K562 (cell line): ENCODE data around the gene MYRIP. TPM values are rescaled to one million over a fixed set of nuclear protein-coding genes. Genes with fewer than 3 reads are reported as not detected.

Experiments
- BHLHE40 ChIP-seq: IDR thresholded peaks from 2 replicates; pipeline ENCODE4 v1.6.1; 2011; ENCODE audit warnings: low read length, improper control_type of control experiment
- CGGBP1 ChIP-seq: fragments of 250-450 bp; sonication (Bioruptor Pico); IDR thresholded peaks from 2 replicates; pipeline ENCODE4 v1.9.0; 2021; ENCODE audit warnings: mild to moderate bottlenecking
- CREM ChIP-seq: IDR thresholded peaks from 2 replicates; pipeline ENCODE4 v1.6.1; 2014; ENCODE audit warnings: antibody characterized with exemption, low read depth
- DLX4 ChIP-seq: fragments of 250-450 bp; sonication (Bioruptor Pico); IDR thresholded peaks from 2 replicates; pipeline ENCODE4 v1.6.1; 2021; ENCODE audit warnings: mild to moderate bottlenecking
- ELF2 ChIP-seq: fragments of 250-450 bp; sonication (Bioruptor Pico); IDR thresholded peaks from 2 replicates; pipeline ENCODE4 v1.5.0; 2021; ENCODE audit warnings: mild to moderate bottlenecking
- HDAC1 ChIP-seq, 2 experiments: fragments of 450-650 bp; IDR thresholded peaks; 2 replicates each; pipeline ENCODE4 v1.6.1; 2016 to 2017; ENCODE audit warnings: inconsistent platforms in 1 of 2, mild to moderate bottlenecking in 1 of 2, moderate library complexity in 1 of 2
- HEY1 ChIP-seq: fragments of 250-450 bp; sonication (Bioruptor Pico); IDR thresholded peaks from 2 replicates; pipeline ENCODE4 v1.5.0; 2020; ENCODE audit warnings: mild to moderate bottlenecking, moderate library complexity, borderline replicate concordance
- JUND ChIP-seq, 2 experiments: IDR thresholded peaks; 2 replicates in 1 of 2; 3 replicates in 1 of 2; pipeline ENCODE4 v1.6.1; 2011; ENCODE audit warnings: borderline replicate concordance in 2 of 2, low read depth in 2 of 2, low read length in 2 of 2, improper control_type of control experiment in 1 of 2, missing biosample characterization in 1 of 2, missing genetic modification characterization in 1 of 2, missing genetic modification reagents in 1 of 2
- POLR2A ChIP-seq: fragments of 450-650 bp; conservative IDR thresholded peaks from 2 replicates; pipeline ENCODE4 v1.6.1; 2016
- RAD21 ChIP-seq, 2 experiments: fragments of 250-450 bp in 1 of 2; fragments of 450-650 bp in 1 of 2; sonication (Bioruptor Pico) in 1 of 2; formaldehyde crosslinking in 1 of 2; IDR thresholded peaks in 1 of 2; conservative IDR thresholded peaks in 1 of 2; 2 replicates each; pipeline versions ENCODE4 v1.4.0 to v1.8.0; 2020 to 2022; ENCODE audit warnings: mild to moderate bottlenecking in 2 of 2, moderate library complexity in 1 of 2
- RFX5 ChIP-seq: IDR thresholded peaks from 2 replicates; pipeline ENCODE4 v1.6.1; 2011; ENCODE audit warnings: low read depth, mild to moderate bottlenecking, improper control_type of control experiment, low read length
- SIRT6 ChIP-seq: IDR thresholded peaks from one replicate; pipeline ENCODE4 v1.6.1; 2012; ENCODE audit warnings: low read depth, mild to moderate bottlenecking, control low read depth, inconsistent platforms, low read length, moderate library complexity
- STAG1 ChIP-seq: sonication (generic); formaldehyde crosslinking; IDR thresholded peaks from 2 replicates; pipeline ENCODE4 v1.5.0; 2020; ENCODE audit warnings: missing genetic modification reagents, borderline replicate concordance
- TBP ChIP-seq: optimal IDR thresholded peaks from 2 replicates; pipeline ENCODE3; 2011; ENCODE audit warnings: low read depth, low read length, improper control_type of control experiment
- ZC3H8 ChIP-seq: fragments of 450-650 bp; IDR thresholded peaks from 2 replicates; pipeline ENCODE4 v1.6.1; 2017
- ZFPM2 ChIP-seq: fragments of 250-450 bp; sonication (Bioruptor Pico); IDR thresholded peaks from 2 replicates; pipeline ENCODE4 v1.5.1; 2022; ENCODE audit warnings: mild to moderate bottlenecking
- ZNF253 ChIP-seq: fragments of 250-450 bp; sonication (Bioruptor Pico); conservative IDR thresholded peaks from 2 replicates; pipeline ENCODE4 v1.6.1; 2021; ENCODE audit warnings: mild to moderate bottlenecking
- ZNF76 ChIP-seq: fragments of 250-450 bp; sonication (Bioruptor Pico); IDR thresholded peaks from 2 replicates; pipeline ENCODE4 v1.4.0; 2020; ENCODE audit warnings: mild to moderate bottlenecking, moderate library complexity, borderline replicate concordance
- ZNF77 ChIP-seq: fragments of 250-450 bp; sonication (Bioruptor Pico); IDR thresholded peaks from 2 replicates; pipeline ENCODE4 v1.5.0; 2020
- ZZZ3 ChIP-seq: fragments of 450-650 bp; IDR thresholded peaks from 2 replicates; pipeline ENCODE4 v1.6.1; 2016; ENCODE audit warnings: antibody characterized with exemption, mild to moderate bottlenecking, moderate library complexity
- polyA plus RNA-seq, 8 experiments: library from polyadenylated mRNA; depleted of rRNA in 4 of 8; stranded (reverse) in 5 of 8; unstranded in 3 of 8; fragments of >200 nt; fragmentation: Nextera tagmentation in 2 of 8; fragmentation: Illumina TruSeq in 1 of 8; extraction: Ambion mirVana in 2 of 8; extraction: Trizol in 1 of 8; gene quantifications; 2 replicates each; pipeline versions ENCODE4 v1.2.1 to v1.2.3, GENCODE V29; 2011 to 2014; ENCODE audit warnings: inconsistent platforms in 1 of 8, missing spikeins in 1 of 8
- total RNA-seq, 7 experiments: library from RNA; depleted of rRNA in 6 of 7; stranded (reverse); fragments of >200 nt in 6 of 7; fragmentation: Illumina TruSeq in 2 of 7; extraction: Trizol in 2 of 7; gene quantifications; 2 replicates each; pipeline versions ENCODE4 v1.2.1 to v1.2.3, GENCODE V29; 2011 to 2021; ENCODE audit warnings: low replicate concordance in 1 of 7
- TF ChIP-seq, protein P1 (sequence below): IDR thresholded peaks from 3 replicates; pipeline ENCODE4 v1.6.1; 2011; ENCODE audit warnings: borderline replicate concordance, mild to moderate bottlenecking; ENCODE audit not compliant: insufficient read length, insufficient read depth
- TF ChIP-seq, protein P2 (sequence below): fragments of 250-450 bp; sonication (Bioruptor Pico); IDR thresholded peaks from 2 replicates; pipeline ENCODE4 v1.4.0; 2020; ENCODE audit warnings: mild to moderate bottlenecking, moderate library complexity
- TF ChIP-seq, protein P3 (sequence below): fragments of 450-650 bp; IDR thresholded peaks from 2 replicates; pipeline ENCODE4 v1.6.1; 2016
- TF ChIP-seq, protein P4 (sequence below): sonication (generic); formaldehyde crosslinking; IDR thresholded peaks from 2 replicates; pipeline ENCODE4 v1.8.0; 2023; ENCODE audit warnings: mild to moderate bottlenecking, missing genetic modification reagents

MYRIP gene
- total and polyA plus RNA-seq, 9 of the 15 experiments (the other 6 are each of a cell fraction or from before 2014, with no cell fraction given) = 0.03 to 0.12 TPM; not detected in 7

DNA sequence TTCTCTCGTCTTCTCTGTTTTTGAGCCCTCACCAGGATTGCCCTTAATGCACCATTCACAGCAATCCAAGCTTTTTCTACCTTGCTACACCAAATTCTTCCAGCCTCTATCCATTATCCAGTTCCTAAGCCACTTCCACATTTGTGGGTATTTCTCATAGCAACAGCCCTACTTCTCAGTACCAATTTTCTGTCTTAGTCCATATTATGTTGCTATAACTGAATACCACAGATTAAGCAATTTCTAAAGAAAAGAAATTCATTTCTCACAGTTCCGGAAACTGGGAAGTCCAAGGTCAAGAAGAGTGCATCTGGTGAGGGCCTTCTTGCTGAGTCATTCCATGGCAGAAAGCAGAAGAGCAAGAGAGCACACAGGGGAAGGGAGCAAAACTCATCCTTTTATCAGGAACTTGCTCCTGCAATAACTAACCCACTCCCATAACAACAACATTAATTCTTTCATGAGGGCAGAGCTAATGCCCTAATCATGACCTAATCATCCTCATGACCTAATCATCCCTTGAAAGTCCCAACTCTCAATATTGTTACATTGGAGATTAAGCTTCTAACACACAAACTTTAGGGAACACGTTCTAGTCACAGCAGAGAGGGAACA is 490.4 kb downstream of the MYRIP start (continued):
- TF ChIP-seq, protein P1, sequence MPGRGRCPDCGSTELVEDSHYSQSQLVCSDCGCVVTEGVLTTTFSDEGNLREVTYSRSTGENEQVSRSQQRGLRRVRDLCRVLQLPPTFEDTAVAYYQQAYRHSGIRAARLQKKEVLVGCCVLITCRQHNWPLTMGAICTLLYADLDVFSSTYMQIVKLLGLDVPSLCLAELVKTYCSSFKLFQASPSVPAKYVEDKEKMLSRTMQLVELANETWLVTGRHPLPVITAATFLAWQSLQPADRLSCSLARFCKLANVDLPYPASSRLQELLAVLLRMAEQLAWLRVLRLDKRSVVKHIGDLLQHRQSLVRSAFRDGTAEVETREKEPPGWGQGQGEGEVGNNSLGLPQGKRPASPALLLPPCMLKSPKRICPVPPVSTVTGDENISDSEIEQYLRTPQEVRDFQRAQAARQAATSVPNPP = no peak
- TF ChIP-seq ZZZ3 (0 out of 2 replicates have a peak, but pooled peaks have one; percentile 54), ZNF76 (CRISPR knock-in tag) (peak; percentile 70; the same call in 1 of the 2 replicates), SIRT6 (no peak), ZNF253 (CRISPR knock-in tag) (no peak), RAD21 (CRISPR knock-in tag; conservative IDR thresholded peaks at IDR 0.05 in 1 of 2, IDR thresholded peaks at IDR 0.05 in 1 of 2) (no peak), ZNF77 (CRISPR knock-in tag) (no peak), JUND (IDR thresholded peaks at IDR 0.05; ENCODE audit: borderline replicate concordance, low read depth, low read length) (peak; percentile 84), JUND (tag; IDR thresholded peaks at IDR 0.05; ENCODE audit: borderline replicate concordance, low read depth, low read length) (peak; percentile 86; the same call in 2 of the 3 replicates), HEY1 (CRISPR knock-in tag) (no peak), CGGBP1 (CRISPR knock-in tag) (no peak), DLX4 (CRISPR knock-in tag) (no peak), ELF2 (CRISPR knock-in tag) (peak; percentile 76), STAG1 (CRISPR knock-in tag) (no peak), BHLHE40 (peak; percentile 21; the same call in 1 of the 2 replicates), ZC3H8 (no peak), TBP (peak; percentile 81), HDAC1 (IDR thresholded peaks at IDR 0.05) (0 out of 4 replicates have a peak, but pooled peaks of 1 of the 2 experiments have one; percentile 47), ZFPM2 (CRISPR knock-in tag) (no peak), CREM (no peak), RFX5 (no peak), POLR2A (peak; percentile 68)
- TF ChIP-seq, protein P2, sequence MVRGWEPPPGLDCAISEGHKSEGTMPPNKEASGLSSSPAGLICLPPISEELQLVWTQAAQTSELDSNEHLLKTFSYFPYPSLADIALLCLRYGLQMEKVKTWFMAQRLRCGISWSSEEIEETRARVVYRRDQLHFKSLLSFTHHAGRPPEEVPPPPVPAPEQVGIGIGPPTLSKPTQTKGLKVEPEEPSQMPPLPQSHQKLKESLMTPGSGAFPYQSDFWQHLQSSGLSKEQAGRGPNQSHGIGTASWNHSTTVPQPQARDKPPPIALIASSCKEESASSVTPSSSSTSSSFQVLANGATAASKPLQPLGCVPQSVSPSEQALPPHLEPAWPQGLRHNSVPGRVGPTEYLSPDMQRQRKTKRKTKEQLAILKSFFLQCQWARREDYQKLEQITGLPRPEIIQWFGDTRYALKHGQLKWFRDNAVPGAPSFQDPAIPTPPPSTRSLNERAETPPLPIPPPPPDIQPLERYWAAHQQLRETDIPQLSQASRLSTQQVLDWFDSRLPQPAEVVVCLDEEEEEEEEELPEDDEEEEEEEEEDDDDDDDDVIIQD (CRISPR knock-in tag) = 0 out of 2 replicates have a peak, but pooled peaks have one; percentile 56
- TF ChIP-seq, protein P3, sequence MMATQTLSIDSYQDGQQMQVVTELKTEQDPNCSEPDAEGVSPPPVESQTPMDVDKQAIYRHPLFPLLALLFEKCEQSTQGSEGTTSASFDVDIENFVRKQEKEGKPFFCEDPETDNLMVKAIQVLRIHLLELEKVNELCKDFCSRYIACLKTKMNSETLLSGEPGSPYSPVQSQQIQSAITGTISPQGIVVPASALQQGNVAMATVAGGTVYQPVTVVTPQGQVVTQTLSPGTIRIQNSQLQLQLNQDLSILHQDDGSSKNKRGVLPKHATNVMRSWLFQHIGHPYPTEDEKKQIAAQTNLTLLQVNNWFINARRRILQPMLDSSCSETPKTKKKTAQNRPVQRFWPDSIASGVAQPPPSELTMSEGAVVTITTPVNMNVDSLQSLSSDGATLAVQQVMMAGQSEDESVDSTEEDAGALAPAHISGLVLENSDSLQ = no peak
- TF ChIP-seq, protein P4, sequence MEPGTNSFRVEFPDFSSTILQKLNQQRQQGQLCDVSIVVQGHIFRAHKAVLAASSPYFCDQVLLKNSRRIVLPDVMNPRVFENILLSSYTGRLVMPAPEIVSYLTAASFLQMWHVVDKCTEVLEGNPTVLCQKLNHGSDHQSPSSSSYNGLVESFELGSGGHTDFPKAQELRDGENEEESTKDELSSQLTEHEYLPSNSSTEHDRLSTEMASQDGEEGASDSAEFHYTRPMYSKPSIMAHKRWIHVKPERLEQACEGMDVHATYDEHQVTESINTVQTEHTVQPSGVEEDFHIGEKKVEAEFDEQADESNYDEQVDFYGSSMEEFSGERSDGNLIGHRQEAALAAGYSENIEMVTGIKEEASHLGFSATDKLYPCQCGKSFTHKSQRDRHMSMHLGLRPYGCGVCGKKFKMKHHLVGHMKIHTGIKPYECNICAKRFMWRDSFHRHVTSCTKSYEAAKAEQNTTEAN = no peak
